T-helper 2 cell (primary cell): ENCODE measurements around the gene KIF22.
"Not testable (repeated sequence)": the region's sequence is repeated elsewhere in the genome, so short reads cannot be mapped to it uniquely, and the experiment has no call there.

Experiments used
- DNase-seq, 5 experiments: peaks; one replicate each; pipeline versions ENCODE4 v3.0.0 to v3.0.0-alpha.2; 2012 to 2022

The KIF22 gene

DNA sequence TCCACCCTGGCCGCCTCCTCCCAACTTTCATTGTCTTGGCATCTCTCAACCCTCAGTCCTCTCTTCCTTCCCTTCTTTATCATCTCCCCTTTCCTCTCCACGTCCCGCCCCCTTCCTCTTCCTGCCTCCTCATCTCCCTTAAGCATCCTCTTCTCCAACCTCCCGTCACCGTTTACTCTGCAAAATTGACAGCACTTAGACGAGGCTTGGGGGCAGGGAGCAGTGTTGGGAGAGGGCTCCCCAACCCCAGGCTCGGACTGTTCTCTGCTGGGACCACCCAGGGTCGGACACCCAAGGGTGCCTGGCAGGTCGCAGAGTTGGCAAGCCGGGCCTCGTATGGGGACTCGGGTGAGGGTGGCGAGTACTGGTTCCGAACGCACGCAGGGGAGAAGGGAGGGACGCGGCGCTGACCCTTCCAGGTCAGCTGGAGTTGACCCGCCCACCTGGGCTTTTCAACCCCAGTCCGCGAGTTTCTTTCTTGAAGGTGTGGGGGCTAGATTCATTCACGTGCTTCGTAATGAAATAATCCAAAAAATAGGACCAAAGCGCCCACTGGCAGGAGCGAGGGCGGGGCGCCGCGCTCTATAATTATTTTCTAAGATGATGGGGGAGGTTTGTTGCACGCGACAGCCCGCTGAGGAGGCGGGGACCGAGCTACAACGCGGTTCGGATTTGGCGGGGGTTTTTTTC, 24.6 kb downstream of the KIF22 start:
- DNase-seq, result peak in 1 of 5 experiments; percentile 33

DNA sequence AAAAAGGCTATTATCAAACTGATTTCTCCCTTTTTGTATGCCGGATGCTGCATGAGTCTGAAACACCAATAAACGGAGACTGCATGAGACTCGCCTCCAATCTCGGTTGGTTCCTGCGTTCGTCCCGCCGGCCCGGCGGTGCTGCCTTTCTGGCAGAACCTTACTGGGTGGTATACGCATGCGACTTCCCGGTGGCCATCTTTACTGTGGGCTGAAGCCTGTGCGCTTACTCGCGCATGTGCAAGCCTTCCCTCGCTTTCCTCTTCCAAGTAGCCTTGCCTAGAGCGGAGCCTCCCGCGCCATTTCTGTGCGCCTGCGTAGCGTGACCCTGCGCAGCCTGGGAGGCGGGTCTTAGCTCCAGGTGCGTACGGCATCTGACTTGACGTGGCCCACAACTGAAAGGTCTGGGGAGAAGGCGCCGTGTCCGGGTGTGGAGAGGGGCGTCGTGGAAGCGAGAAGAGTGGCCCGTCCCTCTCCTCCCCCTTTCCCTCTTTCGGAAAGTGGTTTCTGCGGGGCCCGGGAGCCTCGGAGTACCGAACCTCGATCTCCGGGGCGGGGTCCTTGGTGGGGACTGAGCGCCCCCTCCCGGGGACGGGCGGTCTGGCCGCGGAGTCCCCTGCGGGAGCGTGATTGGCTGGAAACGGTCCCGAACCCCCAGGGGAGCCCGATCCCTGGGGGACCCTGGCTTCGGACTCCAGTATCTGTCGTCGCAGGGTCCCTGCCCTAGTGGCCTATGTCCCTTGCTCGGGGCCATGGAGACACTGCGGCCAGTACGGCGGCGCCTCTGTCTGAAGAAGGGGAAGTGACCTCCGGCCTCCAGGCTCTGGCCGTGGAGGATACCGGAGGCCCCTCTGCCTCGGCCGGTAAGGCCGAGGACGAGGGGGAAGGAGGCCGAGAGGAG, 25.5 kb downstream of the KIF22 start, which contains the start of gene PAGR1:
PAGR1 (plus strand) TSS at position 360 of the 901 bp plus-strand sequence; CDS start at position 734, 374 bp downstream.
- peak; percentile 92 to 100 (median 98) for DNase-seq

DNA sequence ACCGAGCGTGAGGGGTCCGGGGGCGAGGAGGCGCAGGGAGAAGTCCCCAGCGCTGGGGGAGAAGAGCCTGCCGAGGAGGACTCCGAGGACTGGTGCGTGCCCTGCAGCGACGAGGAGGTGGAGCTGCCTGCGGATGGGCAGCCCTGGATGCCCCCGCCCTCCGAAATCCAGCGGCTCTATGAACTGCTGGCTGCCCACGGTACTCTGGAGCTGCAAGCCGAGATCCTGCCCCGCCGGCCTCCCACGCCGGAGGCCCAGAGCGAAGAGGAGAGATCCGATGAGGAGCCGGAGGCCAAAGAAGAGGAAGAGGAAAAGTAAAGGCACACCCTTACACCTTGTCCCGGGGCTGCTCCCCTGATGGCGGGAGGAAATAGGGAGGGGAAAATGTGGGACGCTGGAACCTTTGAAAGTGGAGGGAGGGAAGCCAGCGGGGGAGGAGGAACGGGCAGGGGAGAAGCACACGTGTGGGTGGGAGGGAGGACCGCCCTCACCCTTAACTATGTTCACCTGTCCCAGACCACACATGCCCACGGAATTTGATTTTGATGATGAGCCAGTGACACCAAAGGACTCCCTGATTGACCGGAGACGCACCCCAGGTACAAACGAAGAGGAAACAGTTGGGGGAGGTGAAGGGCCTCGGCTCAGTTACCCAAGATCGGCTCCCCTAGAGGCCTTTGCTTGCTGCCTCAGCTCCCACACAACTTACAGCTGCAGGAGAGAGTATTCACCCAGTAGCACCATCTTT, 26.3 kb downstream of the KIF22 start:
- DNase-seq, result peak in 2 of 5 experiments; percentile 33 to 87

DNA sequence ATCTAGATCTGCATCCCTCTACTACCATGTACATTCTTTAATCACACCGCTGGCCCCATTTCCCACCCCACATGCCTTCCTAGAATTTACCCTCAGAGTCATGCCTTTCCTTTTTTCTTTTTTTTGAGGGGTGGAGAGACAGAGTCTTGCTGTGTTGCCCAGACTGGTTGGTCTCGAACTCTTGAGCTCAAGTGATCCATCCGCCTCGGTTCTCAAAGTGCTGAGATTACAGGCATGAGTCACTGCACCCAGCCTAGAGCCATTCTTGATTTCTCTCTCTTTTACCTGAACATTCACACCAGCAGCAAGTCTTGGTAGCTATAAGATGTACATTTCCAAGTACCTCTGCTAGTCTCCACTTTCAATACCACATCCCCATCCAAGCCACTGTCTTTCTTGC, 27.5 kb downstream of the KIF22 start:
- no peak for DNase-seq

DNA sequence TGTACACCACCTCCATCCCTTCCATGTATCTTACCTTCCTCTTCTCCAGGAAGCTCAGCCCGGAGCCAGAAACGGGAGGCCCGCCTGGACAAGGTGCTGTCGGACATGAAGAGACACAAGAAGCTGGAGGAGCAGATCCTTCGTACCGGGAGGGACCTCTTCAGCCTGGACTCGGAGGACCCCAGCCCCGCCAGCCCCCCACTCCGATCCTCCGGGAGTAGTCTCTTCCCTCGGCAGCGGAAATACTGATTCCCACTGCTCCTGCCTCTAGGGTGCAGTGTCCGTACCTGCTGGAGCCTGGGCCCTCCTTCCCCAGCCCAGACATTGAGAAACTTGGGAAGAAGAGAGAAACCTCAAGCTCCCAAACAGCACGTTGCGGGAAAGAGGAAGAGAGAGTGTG, 29.0 kb downstream of the KIF22 start:
- no peak for DNase-seq

DNA sequence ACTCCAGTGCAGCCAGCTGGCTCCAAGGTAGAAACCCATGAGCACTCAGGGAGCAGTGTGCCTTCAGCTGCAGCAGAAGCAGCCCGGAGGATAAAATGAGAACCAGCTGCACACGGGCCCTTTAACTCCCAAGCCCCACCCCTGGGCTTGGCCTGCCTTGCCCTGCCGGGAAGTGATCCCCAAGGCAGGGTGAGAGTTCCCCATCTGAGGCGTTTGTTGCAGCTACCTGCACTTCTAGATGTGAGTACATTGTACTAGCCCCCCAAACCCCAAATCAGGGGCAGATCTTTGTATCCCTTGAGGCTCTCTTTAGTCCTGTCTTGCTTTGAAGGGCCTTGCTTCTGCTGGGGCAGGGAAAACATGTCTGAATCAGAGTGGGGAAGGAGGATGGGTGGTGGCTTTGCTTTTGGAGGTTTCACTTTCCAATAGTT, 29.7 kb downstream of the KIF22 start, which contains the start of gene MVP:
MVP (plus strand) TSS at position 192 of the 431 bp plus-strand sequence. CDS start 10,088 bp downstream, outside the sequence.
- peak in 2 of 5 experiments; percentile 28 to 61 for DNase-seq

DNA sequence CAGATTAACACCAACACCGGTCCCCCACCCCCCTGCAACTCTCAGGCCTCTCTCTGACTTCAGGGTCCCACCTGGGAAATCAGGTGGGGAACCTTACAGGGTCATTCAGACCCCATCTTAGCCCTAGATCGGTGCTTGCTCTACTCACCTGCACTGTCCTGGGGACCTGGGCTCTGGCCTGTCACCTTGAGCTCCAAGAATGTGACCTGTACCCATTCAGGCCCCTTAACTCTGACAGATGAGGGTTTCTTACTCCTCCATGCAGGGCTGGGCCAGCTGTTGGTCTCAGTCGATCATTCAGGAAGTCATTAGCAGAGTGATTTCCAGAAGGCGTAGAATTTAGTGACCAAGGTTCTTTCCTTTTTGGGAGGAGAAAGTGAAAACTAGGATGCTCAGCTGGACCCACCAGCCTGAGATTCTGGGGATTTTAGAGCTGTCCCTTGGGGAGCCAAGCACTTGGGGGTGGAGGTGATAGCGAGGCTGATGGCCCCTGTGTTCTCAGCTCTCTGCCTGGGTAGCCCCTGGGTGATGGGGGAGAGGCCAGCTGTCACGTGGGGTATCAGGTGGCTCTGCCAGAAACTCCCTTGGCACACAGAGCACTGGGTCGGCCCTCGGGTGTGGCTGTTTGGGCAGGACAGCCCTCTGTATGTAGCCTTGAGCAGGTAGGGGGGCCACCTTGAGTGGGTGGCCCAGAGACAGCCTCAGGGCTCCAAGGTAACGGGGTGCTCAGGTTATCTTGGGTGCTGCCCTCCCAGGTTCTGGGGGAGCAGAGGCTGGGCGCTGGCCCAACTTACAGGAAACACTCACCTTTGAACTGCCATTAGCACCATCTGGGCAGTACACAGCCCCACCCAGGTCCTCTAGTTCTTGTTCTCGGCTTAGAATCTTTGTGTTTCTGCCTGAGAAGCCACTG, 30.4 kb downstream of the KIF22 start:
- DNase-seq, result peak in 3 of 5 experiments; percentile 44 to 74 (median 50)

DNA sequence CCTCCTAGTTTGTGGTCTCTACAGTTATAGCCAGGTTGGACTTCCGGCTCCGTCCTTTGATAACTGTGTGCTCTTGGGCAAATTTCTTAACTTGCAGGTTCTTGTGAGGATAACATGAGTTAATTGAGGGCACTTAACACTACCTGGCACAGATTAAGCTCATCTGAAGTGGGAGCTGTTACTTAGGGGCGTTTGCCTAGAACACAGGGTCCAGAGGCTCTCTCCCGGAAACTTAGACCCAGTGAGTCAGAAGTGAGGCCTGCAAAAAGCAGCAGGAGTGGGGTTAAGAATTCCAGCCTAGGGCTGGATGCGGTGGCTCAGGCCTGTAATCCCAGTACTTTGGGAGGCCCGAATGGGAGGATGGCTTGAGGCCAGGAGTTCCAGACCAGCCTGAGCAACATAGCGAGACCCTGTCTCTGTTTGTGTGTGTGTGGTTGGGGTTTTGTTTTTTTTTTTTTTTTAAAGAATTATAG, 31.1 kb downstream of the KIF22 start:
- DNase-seq, result no peak

DNA sequence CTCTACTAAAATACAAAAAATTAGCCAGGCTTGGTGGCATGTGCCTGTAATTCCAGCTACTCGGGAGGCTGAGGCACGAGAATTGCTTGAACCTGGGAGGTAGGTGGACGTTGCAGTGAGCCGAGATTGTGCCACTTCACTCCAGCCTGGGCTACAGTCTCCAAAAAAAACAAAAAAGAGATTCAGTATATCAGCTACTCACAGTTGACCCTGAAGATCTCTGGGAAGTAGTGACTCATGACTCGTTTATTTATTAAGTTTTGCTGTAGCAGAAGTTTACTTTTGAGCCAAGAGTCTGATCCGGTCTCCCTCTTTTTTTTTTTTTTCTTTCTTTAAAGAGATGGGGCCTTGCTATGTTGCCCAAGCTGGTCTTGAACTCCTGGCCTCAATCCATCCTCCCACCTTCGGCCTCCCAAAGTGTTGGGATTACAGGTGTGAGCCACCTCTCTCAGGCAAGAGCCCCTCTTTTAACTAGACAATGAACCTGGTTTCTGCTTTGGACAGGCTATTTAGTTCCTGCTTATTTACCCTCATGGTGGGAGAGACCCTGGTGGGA, 34.1 kb downstream of the KIF22 start:
- no peak for DNase-seq

DNA sequence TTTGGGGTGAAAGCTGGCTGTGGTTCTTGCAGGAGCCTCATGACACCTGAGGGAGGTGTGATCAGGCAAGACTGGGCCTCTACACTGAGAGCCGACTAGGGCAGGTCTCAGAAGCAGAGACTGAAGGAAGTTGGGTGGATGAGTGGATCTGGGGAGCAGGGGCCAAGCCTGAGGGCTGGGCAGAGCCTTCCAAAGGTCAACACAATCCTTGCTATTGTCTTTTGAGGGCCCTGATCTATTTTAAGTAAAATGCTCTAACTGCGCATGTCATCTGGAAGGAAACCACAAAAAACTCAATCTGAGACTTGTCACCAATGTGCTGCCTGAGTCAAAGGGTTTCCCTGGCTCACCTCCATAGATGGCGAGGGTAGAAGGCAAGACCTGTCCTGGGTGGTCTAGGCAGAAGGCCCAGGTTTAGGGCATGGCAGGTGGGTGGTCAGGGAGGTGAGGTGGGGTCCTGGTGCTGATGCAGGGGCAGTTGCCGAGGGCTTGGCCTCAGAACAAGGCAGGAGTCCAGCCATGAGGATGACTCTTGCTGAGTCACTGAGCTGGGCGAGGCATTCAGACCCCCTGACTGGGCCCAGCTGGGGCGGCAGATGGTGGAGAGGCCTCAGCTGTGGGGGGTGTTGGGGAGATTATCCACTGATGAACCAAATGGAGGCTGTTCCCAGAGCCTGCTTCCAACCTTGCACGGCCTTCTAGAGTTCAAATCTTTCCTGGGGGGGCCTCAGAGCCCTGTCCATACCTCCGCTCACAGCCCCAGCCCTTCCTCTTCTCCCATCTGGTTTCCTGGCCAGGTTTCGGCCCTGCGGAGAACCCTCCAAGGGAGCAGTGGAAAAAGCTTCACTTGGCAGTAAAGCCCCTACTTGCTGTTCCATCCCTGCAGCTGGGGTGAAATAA, 34.8 kb downstream of the KIF22 start:
- DNase-seq, result peak in 1 of 5 experiments; percentile 84

DNA sequence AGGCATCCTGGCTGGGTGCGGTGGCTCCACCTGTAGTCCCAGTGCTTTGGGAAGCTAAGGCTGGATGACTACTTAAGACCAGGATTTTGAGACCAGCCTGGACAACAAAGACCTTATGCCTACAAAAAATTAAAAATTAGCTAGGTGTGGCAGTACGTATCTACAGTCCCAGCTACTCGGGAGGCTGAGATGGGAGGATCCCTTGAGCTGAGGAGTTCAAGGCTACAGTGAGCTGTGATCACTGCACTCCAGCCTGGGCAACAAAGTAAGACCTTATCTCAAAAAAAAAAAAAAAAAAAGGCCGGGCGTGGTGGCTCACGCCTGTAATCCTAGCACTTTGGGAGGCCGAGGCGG, 35.8 kb downstream of the KIF22 start:
- no peak for DNase-seq

DNA sequence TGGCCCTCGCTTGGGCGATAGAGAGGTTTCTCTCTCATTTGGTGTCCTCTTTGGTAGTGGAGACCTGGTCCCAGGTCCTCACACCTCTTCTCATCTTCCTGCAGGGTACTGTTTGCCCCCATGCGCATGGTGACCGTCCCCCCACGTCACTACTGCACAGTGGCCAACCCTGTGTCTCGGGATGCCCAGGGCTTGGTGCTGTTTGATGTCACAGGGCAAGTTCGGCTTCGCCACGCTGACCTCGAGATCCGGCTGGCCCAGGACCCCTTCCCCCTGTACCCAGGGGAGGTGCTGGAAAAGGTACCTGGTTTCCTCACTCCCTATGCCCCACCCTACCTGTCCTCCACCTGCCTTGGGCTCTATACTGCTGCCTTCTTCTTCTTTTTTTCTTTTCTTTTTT, 40.2 kb downstream of the KIF22 start:
- no peak for DNase-seq

DNA sequence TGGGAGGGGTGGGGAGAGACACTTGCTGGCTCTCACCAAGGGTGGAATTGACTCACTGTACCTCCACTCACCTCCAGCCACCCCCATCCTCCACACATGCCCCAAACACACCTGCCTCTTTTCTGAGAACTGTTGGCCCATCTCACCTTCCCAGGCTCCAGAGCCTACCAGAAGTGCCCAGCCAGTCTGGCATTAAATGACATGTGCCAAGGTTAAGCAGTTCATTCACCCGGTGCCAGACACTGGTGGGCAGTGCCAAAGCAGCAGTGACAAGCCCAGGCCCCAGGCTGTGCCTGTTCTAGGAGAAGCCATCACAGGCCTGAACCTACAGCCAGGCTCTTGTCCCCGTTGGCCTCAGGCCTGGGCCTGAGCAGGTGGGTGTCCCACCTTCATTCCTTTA, 40.9 kb downstream of the KIF22 start:
- no peak for DNase-seq

DNA sequence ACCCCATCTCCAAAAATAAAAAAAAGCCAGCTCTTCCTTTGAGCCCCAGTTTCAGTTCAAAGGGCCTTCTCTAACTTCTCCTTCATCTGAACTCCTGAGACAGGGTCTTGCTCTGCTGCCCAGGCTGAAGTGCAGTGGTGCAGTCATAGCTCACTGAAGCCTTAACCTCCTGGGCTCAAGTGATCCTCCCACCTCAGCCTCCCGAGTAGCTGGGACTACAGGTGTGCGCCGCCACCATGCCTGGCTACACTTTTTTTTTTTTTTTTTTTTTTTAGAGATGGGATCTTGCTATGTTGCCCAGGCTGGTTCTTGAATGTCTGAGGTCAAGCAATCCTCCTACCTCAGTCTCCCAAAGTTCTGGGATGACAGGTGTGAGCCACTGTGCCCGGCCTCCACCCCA, 42.7 kb downstream of the KIF22 start:
- DNase-seq, result not testable (repeated sequence)

DNA sequence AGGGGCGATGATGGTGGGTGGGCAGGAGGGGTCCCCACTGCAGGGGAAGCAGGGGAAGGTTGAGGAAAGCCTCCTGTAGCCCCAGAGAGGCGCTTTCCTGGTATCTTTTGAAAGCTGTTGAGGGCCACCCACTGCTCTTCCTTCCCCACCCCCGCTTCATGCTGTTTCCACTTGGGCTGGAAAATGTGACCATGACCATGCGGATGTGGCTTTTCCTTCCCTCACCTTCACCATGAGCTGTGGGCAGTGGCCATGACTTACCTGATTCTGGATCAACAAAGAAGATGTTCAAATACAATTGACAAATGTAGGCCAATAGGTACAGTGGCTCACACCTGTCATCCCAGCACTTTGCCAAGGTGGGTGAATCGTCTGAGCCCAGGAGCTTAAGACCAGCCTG, 43.5 kb downstream of the KIF22 start:
- DNase-seq, result no peak

DNA sequence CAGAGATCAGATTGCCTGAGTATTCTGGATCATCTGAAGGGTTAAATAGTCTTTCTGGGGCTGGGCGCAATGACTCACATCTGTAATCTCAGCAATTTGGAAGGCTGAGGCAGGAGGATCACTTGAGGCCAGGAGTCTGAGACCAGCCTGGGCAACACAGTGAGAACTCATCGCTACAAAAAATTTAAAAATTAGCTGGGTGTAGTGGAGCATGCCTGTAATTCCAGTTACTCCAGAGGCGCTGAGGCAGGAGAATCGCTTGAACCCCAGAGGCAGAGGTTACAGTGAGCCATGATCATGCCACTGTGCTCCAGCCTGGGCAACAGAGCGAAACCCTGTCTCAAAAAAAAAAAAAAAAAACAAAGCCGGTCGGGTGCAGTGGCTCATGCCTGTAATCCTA, 45.4 kb downstream of the KIF22 start:
- DNase-seq, result no peak

DNA sequence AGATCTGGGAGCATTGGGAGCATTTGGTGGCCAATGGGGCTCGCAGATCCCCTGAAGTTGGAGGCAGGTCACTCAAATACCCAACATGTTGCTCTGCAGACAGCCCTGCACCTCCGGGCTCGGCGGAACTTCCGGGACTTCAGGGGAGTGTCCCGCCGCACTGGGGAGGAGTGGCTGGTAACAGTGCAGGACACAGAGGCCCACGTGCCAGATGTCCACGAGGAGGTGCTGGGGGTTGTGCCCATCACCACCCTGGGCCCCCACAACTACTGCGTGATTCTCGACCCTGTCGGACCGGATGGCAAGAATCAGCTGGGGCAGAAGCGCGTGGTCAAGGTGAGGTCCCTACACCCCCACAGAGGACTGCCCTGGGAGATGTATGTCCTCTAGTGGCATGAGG, 46.1 kb downstream of the KIF22 start:
- no peak for DNase-seq

DNA sequence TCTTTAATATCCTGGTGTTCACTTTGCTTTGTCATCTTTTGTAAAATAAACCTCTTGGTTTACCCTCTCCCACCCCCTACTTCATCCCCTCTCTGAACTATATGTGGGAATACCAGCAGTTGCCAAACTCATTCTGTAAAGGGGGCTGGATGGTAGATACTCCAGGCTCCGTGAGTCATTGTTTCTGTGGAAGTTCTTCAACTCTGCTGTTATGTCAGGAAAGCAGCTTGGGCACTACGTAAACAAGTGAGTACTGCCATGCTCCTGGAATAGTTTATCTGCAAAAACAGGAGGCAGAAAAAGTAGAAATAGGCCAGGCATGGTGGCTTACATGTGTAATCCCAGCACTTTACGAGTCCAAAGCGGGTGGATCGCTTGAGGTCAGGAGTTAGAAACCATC, 47.3 kb downstream of the KIF22 start:
- no peak for DNase-seq

DNA sequence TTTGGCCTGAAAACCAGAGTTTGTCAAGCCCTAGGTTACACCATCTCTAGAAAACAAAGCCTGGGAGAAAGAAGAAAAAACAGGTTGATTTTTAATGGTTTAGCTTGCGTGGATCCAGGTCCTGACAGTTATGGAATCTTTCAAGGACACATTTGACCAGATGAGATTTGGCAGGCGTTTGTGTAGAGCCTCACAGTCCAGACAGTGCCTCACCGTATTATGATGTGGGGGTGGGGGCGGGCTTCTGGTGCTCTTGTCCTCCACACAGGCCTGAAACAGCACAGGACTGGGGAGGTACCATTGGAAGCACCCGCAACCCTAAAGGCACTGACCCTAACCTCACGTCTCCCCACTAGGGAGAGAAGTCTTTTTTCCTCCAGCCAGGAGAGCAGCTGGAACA, 49.3 kb downstream of the KIF22 start:
- no peak for DNase-seq

DNA sequence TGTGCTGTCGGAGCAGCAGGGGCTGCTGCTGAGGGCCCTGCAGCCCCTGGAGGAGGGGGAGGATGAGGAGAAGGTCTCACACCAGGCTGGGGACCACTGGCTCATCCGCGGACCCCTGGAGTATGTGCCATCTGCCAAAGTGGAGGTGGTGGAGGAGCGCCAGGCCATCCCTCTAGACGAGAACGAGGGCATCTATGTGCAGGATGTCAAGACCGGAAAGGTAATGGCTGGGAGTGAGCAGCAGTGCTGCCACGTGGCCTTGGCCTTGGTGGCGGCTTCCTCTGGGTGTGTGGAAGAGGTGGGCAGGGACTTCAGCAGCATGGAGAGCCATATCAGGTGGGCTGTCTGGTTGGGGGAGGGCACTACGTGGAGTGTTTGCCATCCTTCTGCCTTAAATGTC, 49.7 kb downstream of the KIF22 start:
- DNase-seq, result no peak
